GM12874 (cell line): Measurements from ENCODE around the gene VSX2.
A peak's percentile ranks its signal among the peaks of the same experiment; 100 is the strongest.

ENCODE experiments used
- TF ChIP-seq, protein P1 (sequence below): IDR thresholded peaks from 2 replicates; pipeline ENCODE4 v1.5.1; 2011; ENCODE audit warnings: low read depth, mild to moderate bottlenecking, control low read depth, low read length, moderate library complexity; ENCODE audit not compliant: insufficient read depth

VSX2 gene

DNA sequence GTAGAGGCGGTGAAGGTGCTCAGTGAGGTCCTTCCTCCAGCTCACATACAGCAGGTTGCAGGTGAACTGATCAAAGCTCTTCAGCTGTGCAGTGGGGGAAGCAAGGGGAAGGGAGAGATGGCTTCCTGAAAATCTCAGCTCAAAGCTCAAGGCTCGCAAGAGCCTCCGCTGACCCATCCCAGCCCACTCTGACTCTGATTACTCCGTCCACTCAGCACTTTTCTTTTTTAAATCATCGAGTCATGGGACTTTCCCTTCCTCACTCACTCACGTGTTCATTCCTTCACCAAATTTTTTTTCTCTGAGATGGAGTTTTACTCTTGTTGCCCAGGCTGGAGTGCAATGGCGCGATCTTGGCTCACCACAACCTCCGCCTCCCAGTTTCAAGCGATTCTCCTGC lies 58.7 kb downstream of the VSX2 start:
- TF ChIP-seq, protein P1, sequence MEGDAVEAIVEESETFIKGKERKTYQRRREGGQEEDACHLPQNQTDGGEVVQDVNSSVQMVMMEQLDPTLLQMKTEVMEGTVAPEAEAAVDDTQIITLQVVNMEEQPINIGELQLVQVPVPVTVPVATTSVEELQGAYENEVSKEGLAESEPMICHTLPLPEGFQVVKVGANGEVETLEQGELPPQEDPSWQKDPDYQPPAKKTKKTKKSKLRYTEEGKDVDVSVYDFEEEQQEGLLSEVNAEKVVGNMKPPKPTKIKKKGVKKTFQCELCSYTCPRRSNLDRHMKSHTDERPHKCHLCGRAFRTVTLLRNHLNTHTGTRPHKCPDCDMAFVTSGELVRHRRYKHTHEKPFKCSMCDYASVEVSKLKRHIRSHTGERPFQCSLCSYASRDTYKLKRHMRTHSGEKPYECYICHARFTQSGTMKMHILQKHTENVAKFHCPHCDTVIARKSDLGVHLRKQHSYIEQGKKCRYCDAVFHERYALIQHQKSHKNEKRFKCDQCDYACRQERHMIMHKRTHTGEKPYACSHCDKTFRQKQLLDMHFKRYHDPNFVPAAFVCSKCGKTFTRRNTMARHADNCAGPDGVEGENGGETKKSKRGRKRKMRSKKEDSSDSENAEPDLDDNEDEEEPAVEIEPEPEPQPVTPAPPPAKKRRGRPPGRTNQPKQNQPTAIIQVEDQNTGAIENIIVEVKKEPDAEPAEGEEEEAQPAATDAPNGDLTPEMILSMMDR, result no peak

DNA sequence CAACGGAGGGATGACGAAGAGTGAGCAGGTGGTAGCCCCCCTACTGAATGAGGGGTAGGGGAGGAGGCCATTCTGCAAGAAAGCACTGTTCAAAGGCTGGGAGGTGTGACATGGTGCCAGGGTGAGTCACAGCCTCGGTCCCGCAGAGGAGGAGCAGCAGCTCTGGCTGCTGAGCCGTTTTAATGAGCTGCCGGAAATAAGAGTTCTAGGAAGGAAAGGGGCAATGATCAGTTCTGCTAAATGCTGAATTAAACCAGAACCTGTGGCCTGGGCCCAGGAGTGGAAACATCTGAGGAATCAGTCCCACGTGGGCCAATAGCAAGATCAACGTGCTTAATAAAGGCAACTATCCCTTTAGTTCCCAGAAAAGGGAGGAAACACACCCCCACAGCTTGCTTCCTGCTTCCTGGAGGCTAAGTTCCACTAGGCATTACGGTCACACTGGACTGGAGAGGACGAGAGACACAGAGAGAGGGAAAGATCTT lies 59.9 kb downstream of the VSX2 start:
- TF ChIP-seq, protein P1, result no peak

DNA sequence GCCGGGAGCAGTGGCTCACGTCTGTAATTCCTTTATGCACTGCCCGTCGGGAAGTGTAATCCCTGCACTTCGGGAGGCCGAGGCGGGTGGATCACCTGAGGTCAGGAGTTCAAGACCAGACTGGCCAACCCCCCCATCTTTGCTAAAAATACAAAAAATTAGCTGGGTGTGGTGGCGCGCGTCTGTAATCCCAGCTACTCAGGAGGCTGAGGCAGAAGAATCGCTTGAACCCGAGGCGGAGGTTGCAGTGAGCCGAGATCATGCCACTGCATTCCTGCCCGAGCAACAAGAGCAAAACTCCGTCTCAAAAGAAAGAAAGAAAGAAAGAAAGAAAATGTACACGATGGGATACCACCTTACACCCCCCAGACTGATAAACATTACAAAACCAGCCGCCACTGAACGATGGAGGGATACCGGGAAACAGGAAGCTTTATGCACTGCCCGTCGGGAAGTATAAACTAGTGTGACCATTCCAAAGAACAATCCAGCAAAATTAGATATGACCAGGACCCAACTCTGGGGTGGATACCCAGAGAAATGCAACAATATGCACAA lies 62.4 kb downstream of the VSX2 start:
- TF ChIP-seq, protein P1, result no peak

DNA sequence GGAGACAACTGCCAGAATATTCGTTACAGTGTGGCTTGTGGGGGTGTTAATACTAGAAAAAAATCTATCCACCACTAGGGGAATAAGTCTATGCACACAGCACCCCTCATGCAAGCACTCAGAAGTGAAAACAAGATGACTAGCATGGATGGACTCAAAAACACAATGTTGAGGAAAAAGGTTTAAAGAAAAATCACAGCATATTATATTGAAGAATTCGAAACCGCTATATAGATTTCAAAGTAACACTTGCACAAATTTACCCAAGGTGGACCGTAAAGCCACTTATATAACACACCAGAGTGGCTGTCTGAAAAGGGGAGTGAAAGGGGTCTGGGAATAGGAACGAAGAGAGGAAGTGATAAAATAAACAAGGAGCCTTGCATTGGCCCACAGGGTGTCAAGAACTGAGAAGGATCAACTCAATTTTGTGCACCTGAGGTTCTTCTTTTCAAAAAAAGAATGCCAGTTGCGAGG lies 62.9 kb downstream of the VSX2 start:
- TF ChIP-seq, protein P1, result peak; percentile 51

DNA sequence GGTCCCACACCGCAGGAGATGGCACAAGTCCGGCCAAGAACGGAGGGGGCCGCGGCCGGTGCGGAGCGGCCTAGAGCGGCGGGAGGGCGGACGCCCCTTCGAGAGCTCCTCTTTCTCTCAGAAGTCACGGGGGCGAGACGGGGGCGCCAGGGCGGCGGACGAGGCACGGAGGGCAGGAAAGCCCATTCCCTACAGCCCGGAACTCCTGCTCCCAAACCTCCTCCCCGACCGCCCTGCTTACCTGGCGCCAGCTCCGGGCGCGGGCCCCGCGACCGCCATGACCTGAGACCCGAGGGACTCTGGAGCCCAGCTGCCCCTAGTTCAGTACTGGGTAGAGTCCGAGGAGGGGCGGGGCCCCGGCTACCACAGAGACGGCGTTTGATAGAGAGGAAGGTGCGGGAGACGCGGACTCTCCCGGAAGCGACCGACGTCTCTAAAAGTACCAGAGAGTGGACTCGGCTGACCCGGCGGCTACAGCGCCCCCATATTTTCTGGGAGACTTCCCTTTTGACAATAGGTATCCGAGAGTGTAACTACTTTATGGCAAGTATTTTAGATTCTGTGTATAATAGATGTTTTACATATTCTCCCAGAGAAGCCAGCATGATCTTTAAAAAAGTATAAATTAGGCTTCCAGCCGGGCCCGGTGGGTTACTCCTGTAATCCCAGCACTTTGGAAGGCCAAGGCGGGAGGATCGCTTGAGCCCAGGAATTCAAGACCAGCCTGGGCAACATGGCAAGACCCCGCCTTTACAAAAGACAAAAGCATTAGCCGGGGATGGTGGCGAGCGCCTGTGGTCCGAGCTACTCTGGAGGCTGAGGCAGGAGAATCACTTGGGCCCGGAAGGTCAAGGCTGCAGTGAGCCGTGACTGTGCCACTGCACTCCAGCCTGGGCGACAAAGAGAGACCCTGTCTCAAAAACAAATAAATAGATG lies 63.7 kb downstream of the VSX2 start, which contains the start of gene ABCD4:
ABCD4 (minus strand) TSS at position 301 of the 936 bp plus-strand sequence; CDS start at position 279, 22 bp downstream.
- TF ChIP-seq, protein P1, result peak; percentile 63

DNA sequence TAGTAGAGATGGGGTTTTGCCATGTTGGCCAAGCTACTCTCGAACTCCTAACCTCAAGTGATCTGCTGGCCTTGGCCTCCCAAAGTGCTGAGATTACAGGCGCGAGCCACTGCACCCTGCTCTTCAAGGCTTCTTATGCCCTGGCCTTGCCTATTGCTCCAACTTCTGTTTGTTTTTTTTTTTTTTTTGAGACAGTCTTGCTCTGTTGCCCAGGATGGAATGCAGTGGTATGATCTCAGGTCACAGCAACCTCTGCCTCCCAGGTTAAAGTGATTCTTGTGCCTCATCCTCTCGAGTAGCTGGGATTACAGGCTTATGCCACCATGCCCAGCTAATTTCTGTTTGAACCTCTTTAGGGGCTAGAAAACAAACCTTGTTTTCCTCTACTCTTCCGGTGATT lies 69.4 kb downstream of the VSX2 start:
- TF ChIP-seq, protein P1, result no peak
